Heart left ventricle (tissue), 16 donors: ENCODE measurements around the gene RPS13. TPM values are rescaled to one million over a fixed set of nuclear protein-coding genes. Genes with fewer than 3 reads are reported as not detected.
"Not testable (repeated sequence)": the region's sequence is repeated elsewhere in the genome, so short reads cannot be mapped to it uniquely, and the experiment has no call there.

Experiments used
- ATAC-seq, 4 donors: fragments of 200-7000 bp; cut with Tn5 transposase; one replicate each; pipeline ENCODE4 v1.9.1; 2020 to 2022; ENCODE audit warnings: moderate library complexity in 4 of 4, mild to moderate bottlenecking in 3 of 4, moderate number of reproducible peaks in 1 of 4
- DNase-seq, 5 donors: peaks; one replicate each; pipeline ENCODE4 v3.0.0-alpha.2; 2020
- H3K27ac ChIP-seq, 12 donors: fragments of 200-600 bp; sonication (generic) in 4 of 12; one replicate each; pipeline versions ENCODE4 v1.5.0 to v1.8.0; 2016 to 2022; ENCODE audit warnings: mild to moderate bottlenecking in 2 of 12
- H3K27me3 ChIP-seq, 9 donors: fragments of 200-600 bp; sonication (generic) in 2 of 9; one replicate each; pipeline versions ENCODE4 v1.5.1 to v1.8.0; 2016 to 2022; ENCODE audit warnings: mild to moderate bottlenecking in 3 of 9
- H3K36me3 ChIP-seq, 9 donors: fragments of 200-600 bp; sonication (generic) in 2 of 9; one replicate each; pipeline versions ENCODE4 v1.5.0 to v1.8.0; 2018 to 2022; ENCODE audit warnings: mild to moderate bottlenecking in 2 of 9
- H3K4me1 ChIP-seq, 12 donors: fragments of 200-600 bp; sonication (generic) in 4 of 12; one replicate each; pipeline versions ENCODE4 v1.5.0 to v1.8.0; 2016 to 2022; ENCODE audit warnings: mild to moderate bottlenecking in 3 of 12
- H3K4me3 ChIP-seq, 12 donors: fragments of 200-600 bp; sonication (generic) in 4 of 12; one replicate each; pipeline versions ENCODE4 v1.5.0 to v1.8.0; 2017 to 2022; ENCODE audit warnings: mild to moderate bottlenecking in 9 of 12, moderate library complexity in 4 of 12
- H3K9me3 ChIP-seq, 12 donors: fragments of 200-600 bp; sonication (generic) in 4 of 12; one replicate each; pipeline versions ENCODE4 v1.5.0 to v1.8.0; 2016 to 2022; ENCODE audit warnings: mild to moderate bottlenecking in 1 of 12
- POLR2A ChIP-seq, 2 donors: fragments of 450-650 bp; IDR thresholded peaks; one replicate each; pipeline ENCODE4 v1.6.1; 2017; ENCODE audit warnings: antibody characterized with exemption in 2 of 2, mild to moderate bottlenecking in 2 of 2, moderate library complexity in 2 of 2
- WGBS, 4 donors: extraction: QIAGEN DNeasy Blood & Tissue Kit in 2 of 4; methylation state at CpG; one replicate each; pipeline versions ENCODE4 v1.1.5 to v1.1.7; 2013 to 2018; 5-methylcytosine and 5-hydroxymethylcytosine counted together
- intact Hi-C, 10 donors: fragments of 100-400 bp; cut with DNase I; formaldehyde crosslinking; loops; one replicate each; pipeline versions ENCODE4 v1.11.1 to v1.14.2; 2022
- polyA plus RNA-seq, 2 donors: library from polyadenylated mRNA; stranded (reverse); fragments of 200-250 nt; gene quantifications; one replicate each; pipeline ENCODE4 v1.2.3, GENCODE V29; 2013
- total RNA-seq, 9 donors: library from RNA; depleted of rRNA in 2 of 9; stranded (reverse); fragments of >200 nt in 2 of 9; fragmentation: NEBNext Ultra II Directional in 3 of 9; extraction: Animal tissue kit (Norgen Biotek cat#: 25700) in 3 of 9; gene quantifications; one replicate each; pipeline versions ENCODE4 v1.1.0 to v1.2.4, GENCODE V29; 2016 to 2023
- TF ChIP-seq, protein P1 (sequence below), 12 donors: fragments of 200-600 bp; sonication (generic) in 4 of 12; IDR thresholded peaks; one replicate each; pipeline versions ENCODE4 v1.5.0 to v1.8.0; 2018 to 2022; ENCODE audit warnings: antibody characterized with exemption in 12 of 12, mild to moderate bottlenecking in 5 of 12
- donor health status: ischemic (EF 13 %, LVEDD 7.1; RV severe dilation, severe dysfunction).
- donor health status: healthy with polysubstance abuse.
- donor health status: DM: no; HTN: yes; CAD: no.
- donor health status: DM: no; HTN: no; CAD: no.
- donor health status: ischemic (EF 25% LVEDD 6.9; RV normal size, moderate dysfunction).
- donor health status: ischemic (EF 25% LVEDD 5.7; RV mildly dilated, moderate dysfunction).
- donor health status: healthy.
- donor health status: DM: yes; HTN: yes; CAD: no.
- donor health status: ischemic (EF 35%, LVEDD 5.7; RV mildly dilated, moderate dysfunction).
- donor health status: nonischemic (EF 11% LVEDD 7.7; RV severe dilation, severe dysfunction).
- donor health status: DM: yes; HTN: yes; CAD: no.
- donor health status: PGD.
- donor health status: ischemic (EF 29% LVEDD 5.4; RV normal size, mild dysfunction).
- donor health status: nonischemic (EF 23%, LVEDD 6.1; RV moderate dilation, normal function).

Gene RPS13
- total and polyA plus RNA-seq, 11 donors: 614 to 2,207 (median 769) TPM

DNA sequence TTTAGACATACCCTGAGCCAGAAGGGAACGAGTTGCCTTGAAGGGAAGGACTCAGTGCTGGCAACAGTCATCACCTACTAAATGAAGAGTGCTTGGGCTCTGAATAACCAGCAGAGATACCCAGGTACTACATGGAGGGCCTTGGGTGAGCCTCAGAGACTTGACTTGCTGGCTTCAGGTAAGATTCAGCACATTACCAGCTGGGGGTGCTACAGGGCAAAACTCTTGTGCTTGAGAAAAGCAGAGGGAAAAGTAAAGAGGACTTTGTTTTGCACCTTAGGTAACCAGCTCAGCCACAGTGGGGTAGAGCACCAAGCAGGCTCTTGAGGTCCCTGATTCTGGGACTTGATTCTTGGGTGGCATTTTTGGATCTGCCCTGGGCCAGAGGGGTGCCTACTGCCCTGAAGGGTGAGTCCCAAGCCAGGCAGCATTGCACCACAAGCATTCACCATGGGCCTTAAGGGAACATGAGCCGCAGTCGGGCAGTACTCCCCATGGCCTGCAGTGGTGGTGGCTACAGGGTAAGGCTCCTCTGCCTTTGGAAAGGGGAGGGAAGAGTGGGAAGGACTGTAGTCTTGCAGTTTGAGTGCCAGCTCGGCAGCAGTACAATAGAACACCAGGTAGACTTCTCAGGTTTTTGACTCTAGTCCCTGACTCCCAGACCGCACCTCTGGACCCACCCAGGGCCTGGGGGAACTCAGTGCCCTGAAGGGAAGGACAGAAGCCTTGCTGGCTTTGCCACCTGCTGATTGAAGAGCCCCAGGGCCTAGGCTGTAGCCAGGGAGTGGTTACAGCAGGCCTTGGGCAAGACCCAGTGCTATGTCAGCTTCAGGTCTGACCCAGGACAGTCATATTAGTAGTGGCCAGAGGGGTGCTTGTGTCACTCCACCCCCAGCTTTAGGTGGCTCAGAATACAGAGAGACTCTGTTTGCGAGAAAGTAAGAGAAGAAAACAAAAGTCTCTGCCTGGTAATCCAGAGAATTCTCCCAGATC is 40.5 kb downstream of the RPS13 start:
- Histone ChIP-seq H3K36me3 (no peaks in the 10 kb centered on the region), H3K27me3 (no peaks in the 10 kb centered on the region), H3K9me3 (peaks cover 0 to 10% (median 0%) of the 10 kb centered on the region in 12 donors), H3K4me3 (no peak overlapping the region), H3K4me1 (no peaks in the 10 kb centered on the region), H3K27ac (no peak overlapping the region)
- intact Hi-C loops: no loop called here
- 77 to 85% (median 82%) methylated on average over 6 of the region's 6 CpGs for WGBS, 4 donors
- TF ChIP-seq, protein P1, sequence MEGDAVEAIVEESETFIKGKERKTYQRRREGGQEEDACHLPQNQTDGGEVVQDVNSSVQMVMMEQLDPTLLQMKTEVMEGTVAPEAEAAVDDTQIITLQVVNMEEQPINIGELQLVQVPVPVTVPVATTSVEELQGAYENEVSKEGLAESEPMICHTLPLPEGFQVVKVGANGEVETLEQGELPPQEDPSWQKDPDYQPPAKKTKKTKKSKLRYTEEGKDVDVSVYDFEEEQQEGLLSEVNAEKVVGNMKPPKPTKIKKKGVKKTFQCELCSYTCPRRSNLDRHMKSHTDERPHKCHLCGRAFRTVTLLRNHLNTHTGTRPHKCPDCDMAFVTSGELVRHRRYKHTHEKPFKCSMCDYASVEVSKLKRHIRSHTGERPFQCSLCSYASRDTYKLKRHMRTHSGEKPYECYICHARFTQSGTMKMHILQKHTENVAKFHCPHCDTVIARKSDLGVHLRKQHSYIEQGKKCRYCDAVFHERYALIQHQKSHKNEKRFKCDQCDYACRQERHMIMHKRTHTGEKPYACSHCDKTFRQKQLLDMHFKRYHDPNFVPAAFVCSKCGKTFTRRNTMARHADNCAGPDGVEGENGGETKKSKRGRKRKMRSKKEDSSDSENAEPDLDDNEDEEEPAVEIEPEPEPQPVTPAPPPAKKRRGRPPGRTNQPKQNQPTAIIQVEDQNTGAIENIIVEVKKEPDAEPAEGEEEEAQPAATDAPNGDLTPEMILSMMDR (IDR thresholded peaks at IDR 0.05): no peak
- ATAC-seq: no peak
- no peak for DNase-seq

DNA sequence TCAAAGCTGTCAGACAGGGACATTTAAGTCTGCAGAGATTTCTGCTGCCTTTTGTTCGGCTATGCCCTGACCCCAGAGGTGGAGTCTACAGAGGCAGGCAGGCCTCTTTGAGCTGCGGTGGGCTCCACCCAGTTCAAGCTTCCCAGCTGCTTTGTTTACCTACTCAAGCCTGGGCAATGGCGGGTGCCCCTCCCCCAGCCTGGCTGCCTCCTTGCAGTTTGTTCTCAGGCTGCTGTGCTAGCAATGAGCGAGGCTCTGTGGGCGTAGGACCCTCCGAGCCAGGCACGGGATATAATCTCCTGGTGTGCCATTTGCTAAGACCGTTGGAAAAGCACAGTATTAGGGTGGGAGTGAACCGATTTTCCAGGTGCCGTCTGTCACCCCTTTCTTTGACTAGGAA is 43.4 kb downstream of the RPS13 start:
- 86 to 96% (median 93%) methylated on average over 4 to 10 of the region's 10 CpGs for WGBS, 4 donors
- H3K36me3 ChIP-seq, intact Hi-C loops, H3K4me1 ChIP-seq, H3K4me3 ChIP-seq, H3K27me3 ChIP-seq, H3K9me3 ChIP-seq, DNase-seq, H3K27ac ChIP-seq, ATAC-seq: not testable (repeated sequence)

DNA sequence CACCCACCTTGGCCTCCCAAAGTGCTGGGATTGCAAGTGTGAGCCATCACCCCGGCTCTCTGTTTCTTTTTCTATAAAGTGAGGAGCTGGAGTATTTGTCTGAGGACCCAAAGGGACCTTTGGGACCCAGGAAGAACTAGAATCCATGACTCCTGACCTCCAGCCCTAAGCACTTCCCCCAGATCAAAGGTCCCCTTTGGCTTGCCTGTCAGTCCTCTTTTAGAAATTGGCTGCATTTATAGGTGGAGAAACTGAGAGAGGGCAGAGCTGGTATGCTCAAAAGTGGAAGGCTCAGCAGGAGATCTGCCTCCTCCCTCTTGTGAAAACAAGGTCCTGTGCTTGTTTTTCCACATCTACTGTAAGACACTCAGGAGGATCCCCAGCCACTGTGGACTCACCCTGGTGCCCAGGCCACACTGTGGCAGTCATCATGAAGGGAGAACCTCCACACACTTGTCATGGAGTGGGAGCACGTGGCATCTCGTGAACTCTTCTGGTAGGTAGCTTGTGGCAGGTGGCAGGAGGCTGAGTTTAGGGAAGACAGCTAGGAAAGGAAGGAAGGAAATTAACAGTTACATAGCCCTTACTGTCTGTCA is 50.9 kb downstream of the RPS13 start:
- Histone ChIP-seq H3K4me3 (no peak overlapping the region), H3K9me3 (no peaks in the 10 kb centered on the region), H3K36me3 (no peaks in the 10 kb centered on the region), H3K27me3 (no peaks in the 10 kb centered on the region), H3K27ac (no peak overlapping the region), H3K4me1 (no peaks in the 10 kb centered on the region)
- no peak for TF ChIP-seq POLR2A (IDR thresholded peaks at IDR 0.05)
- TF ChIP-seq, protein P1 (IDR thresholded peaks at IDR 0.05): no peak
- intact Hi-C loops: no loop called here
- ATAC-seq: no peak
- DNase-seq: no peak
- 84 to 96% (median 89%) methylated on average over 3 of the region's 3 CpGs for WGBS, 4 donors

DNA sequence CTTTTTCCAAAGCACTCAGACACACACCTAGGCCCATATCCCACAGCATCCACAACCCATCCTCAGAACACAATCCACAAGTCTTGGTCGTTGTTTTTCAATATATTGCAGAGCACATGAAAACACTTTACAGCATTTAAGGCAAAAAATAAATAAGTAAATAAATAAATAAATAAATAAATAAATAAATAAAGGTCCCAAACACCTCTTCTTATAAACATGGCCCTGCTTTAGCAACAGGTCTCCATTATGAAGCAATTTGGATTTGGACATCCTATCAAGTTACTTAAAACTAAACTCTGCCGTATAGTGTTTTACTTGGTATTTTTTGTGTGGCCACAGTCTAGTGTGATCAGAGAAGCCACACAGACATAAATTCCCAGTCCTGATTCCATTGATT is 52.5 kb downstream of the RPS13 start:
- no peak overlapping the region for H3K4me3 ChIP-seq
- H3K4me1 ChIP-seq: no peaks in the 10 kb centered on the region
- H3K27me3 ChIP-seq: no peaks in the 10 kb centered on the region
- H3K9me3 ChIP-seq: no peaks in the 10 kb centered on the region
- H3K27ac ChIP-seq: no peak overlapping the region
- intact Hi-C loops: loop anchor here in 1 of 10 donors (5.0 kb wide), 1 partner anchor 48 kb away; no protein-coding TSS in a partner anchor
- ATAC-seq: no peak
- TF ChIP-seq, protein P1 (IDR thresholded peaks at IDR 0.05): no peak
- TF ChIP-seq POLR2A (IDR thresholded peaks at IDR 0.05): no peak
- WGBS, 4 donors: 88 to 95% (median 92%) methylated on average over 2 of the region's 2 CpGs
- no peaks in the 10 kb centered on the region for H3K36me3 ChIP-seq
- DNase-seq: no peak

Other genes with a start within 250 kb of the RPS13 start
- 10 to 100 TPM; 15.6 to 57.5 (median 23.8) TPM for gene PLEKHA7, start 63.3 kb downstream of the RPS13 start, total RNA-seq
- 10 to 100 TPM; 13.1 to 23.5 TPM for gene PLEKHA7, start 63.3 kb downstream of the RPS13 start, polyA plus RNA-seq
- 10 to 100 TPM; 28.5 to 52.2 (median 34.9) TPM for gene PIK3C2A, start 130.3 kb upstream of the RPS13 start, total RNA-seq
- gene PIK3C2A, start 130.3 kb upstream of the RPS13 start, polyA plus RNA-seq: 10 to 100 TPM in 1 of 2 donors, 1 to 10 TPM in 1; 9.8 to 13.0 TPM
- gene NUCB2, start 199.1 kb upstream of the RPS13 start, total RNA-seq: 100 to 1,000 TPM in 3 of 9 donors, 10 to 100 TPM in 6; 41.4 to 180 (median 85.4) TPM
- 100 to 1,000 TPM in 1 of 2 donors, 10 to 100 TPM in 1; 87.0 to 135 TPM for gene NUCB2, start 199.1 kb upstream of the RPS13 start, polyA plus RNA-seq